ENCODE data around the gene TMEM39B.

DNA sequence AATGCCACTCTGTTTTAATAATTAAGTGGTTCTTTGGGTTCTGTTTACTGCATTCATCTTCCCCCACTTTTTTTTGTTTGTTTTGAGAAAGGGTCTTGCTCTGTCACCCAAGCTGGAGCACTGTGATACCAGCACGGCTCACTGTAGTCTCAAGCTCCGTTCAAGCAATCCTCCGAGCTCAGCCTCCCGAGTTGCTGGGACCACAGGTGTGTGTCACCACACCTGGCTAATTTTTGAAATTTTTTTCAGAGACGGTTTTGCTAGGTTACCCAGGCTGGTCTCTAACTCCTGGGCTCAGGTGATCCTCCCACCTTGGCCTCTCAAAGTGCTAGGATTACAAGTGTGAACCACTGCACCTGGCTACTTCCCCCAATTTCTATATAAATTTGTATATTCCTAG lies 64.4 kb downstream of the TMEM39B start:
- TF ChIP-seq POLR2A (IDR thresholded peaks at IDR 0.05) = no peak
- TF ChIP-seq, protein P1, sequence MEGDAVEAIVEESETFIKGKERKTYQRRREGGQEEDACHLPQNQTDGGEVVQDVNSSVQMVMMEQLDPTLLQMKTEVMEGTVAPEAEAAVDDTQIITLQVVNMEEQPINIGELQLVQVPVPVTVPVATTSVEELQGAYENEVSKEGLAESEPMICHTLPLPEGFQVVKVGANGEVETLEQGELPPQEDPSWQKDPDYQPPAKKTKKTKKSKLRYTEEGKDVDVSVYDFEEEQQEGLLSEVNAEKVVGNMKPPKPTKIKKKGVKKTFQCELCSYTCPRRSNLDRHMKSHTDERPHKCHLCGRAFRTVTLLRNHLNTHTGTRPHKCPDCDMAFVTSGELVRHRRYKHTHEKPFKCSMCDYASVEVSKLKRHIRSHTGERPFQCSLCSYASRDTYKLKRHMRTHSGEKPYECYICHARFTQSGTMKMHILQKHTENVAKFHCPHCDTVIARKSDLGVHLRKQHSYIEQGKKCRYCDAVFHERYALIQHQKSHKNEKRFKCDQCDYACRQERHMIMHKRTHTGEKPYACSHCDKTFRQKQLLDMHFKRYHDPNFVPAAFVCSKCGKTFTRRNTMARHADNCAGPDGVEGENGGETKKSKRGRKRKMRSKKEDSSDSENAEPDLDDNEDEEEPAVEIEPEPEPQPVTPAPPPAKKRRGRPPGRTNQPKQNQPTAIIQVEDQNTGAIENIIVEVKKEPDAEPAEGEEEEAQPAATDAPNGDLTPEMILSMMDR (IDR thresholded peaks at IDR 0.05) = no peak
